Sigmoid colon (tissue), 3 donors: Measurements from ENCODE around the gene PTBP2.

Experiments
- POLR2A ChIP-seq, 2 donors: fragments of 450-650 bp; IDR thresholded peaks; one replicate each; pipeline ENCODE4 v1.6.1; 2016; ENCODE audit warnings: antibody characterized with exemption in 2 of 2, mild to moderate bottlenecking in 2 of 2, moderate library complexity in 2 of 2
- TF ChIP-seq, protein P1 (sequence below), 4 experiments: fragments of 450-650 bp in 3 of 4; fragments of 200-600 bp in 1 of 4; IDR thresholded peaks; one replicate each; pipeline ENCODE4 v1.5.1; 2016 to 2019; ENCODE audit warnings: antibody characterized with exemption in 4 of 4, mild to moderate bottlenecking in 3 of 4, moderate library complexity in 2 of 4

DNA sequence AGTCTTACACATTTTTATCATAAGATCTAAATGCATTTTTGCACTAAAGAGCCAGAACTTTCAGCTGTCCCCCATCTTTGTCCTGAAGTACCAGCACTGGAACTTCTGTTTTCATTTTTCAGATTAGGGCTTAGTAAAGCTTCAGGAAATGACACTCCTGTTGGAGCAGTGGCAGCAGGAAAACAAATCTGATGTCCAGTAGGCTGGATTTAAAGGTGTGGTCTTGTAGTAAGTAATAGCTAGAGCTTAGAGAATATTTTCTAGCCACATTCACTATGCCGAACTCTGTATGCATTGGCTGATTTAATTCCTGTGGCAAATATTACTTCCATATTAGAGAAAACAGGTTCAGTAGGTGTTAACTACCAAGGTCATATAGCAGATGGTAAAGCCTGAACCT, 103.6 kb downstream of the PTBP2 start:
- TF ChIP-seq, protein P1, sequence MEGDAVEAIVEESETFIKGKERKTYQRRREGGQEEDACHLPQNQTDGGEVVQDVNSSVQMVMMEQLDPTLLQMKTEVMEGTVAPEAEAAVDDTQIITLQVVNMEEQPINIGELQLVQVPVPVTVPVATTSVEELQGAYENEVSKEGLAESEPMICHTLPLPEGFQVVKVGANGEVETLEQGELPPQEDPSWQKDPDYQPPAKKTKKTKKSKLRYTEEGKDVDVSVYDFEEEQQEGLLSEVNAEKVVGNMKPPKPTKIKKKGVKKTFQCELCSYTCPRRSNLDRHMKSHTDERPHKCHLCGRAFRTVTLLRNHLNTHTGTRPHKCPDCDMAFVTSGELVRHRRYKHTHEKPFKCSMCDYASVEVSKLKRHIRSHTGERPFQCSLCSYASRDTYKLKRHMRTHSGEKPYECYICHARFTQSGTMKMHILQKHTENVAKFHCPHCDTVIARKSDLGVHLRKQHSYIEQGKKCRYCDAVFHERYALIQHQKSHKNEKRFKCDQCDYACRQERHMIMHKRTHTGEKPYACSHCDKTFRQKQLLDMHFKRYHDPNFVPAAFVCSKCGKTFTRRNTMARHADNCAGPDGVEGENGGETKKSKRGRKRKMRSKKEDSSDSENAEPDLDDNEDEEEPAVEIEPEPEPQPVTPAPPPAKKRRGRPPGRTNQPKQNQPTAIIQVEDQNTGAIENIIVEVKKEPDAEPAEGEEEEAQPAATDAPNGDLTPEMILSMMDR (IDR thresholded peaks at IDR 0.05): no peak
- no peak for TF ChIP-seq POLR2A (IDR thresholded peaks at IDR 0.05)
